ENCODE measurements around the gene MPV17. TPM values are rescaled to one million over a fixed set of nuclear protein-coding genes. Genes with fewer than 3 reads are reported as not detected.

MPV17 gene
- total and polyA plus RNA-seq, 2 donors (not counting 1 experiment from before 2014, with no cell fraction given) = 103 to 137 TPM

DNA sequence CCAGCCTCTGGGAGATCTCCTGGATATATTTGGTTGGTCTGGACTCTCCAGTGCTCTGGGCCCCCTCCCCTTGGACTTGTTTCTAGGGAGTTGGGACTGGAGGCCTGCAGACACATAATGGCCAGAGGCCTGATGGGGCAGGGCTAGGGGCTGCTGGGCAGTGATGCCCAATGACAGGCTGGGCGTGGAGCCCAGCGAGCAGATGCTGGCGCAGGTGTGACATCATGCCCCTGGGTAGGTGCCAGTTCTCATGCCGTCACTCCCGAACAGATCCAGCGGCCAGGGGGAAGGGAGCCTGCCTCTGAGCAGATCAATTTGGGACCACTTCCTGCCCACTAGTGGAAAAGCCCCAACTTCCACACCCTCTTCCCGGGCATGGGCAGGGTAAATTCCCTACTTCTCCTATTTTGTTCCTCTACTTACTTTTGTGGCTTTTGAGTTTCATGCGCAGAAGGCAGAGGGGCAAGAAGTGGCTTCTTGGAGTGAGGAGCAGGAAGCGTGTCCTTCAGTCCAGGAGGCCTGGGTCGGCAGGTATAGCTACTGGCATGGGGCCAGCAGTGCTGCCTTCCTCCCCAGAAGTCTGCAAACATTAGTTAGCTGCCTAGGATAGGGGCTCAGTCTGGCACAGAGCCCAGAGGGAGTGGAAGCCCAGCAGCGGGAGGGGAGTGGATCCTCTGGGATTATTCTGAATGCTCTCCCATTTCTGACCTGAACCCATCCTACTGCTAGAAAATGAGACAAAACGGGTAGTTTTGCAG is 6.1 kb downstream of the MPV17 start:
- Mint-ChIP-seq H3K9me3 (ENCODE audit: insufficient read depth) (no peaks in the 10 kb centered on the region), H3K4me1 (peaks cover 6% of the 10 kb centered on the region), H3K27ac (no peak overlapping the region), H3K27me3 (no peaks in the 10 kb centered on the region), H3K4me3 (no peak overlapping the region)
- no peak overlapping the region for H3K4me3 ChIP-seq (ENCODE audit: control extremely low read depth in 1 of 5, extremely low read depth in 1 of 5, insufficient read depth in 1 of 5, low read depth in 2 of 5, low read length in 4 of 5)
- peaks cover 11% of the 10 kb centered on the region for H4K20me1 ChIP-seq (ENCODE audit: control insufficient read depth, insufficient read depth, low read length, poor library complexity, severe bottlenecking)
- 92% methylated on average over 11 of the region's 12 CpGs for WGBS (ENCODE audit: insufficient coverage)
- no peaks in the 10 kb centered on the region for H3K27me3 ChIP-seq (replicated peaks in 1 of 4; ENCODE audit: control extremely low read depth in 1 of 4, control insufficient read depth in 3 of 4, insufficient read depth in 4 of 4, low read length in 3 of 4)
- intact Hi-C loops (cut with micrococcal nuclease) = no loop called here
- DNase-seq (no peak), ATAC-seq (ENCODE audit: low read depth) (no peak)
- peaks cover under 1 to 6% of the 10 kb centered on the region in 2 donors for H3K4me1 ChIP-seq (ENCODE audit: control insufficient read depth in 2 of 2, insufficient read depth in 2 of 2, low read length in 2 of 2)
- no peak overlapping the region for H2AFZ ChIP-seq (ENCODE audit: insufficient read depth, low read depth, low read length, poor library complexity, severe bottlenecking)
- POLR2A ChIA-PET = no interaction called here
- CTCF ChIA-PET = no interaction called here
- TF ChIP-seq, protein P1, sequence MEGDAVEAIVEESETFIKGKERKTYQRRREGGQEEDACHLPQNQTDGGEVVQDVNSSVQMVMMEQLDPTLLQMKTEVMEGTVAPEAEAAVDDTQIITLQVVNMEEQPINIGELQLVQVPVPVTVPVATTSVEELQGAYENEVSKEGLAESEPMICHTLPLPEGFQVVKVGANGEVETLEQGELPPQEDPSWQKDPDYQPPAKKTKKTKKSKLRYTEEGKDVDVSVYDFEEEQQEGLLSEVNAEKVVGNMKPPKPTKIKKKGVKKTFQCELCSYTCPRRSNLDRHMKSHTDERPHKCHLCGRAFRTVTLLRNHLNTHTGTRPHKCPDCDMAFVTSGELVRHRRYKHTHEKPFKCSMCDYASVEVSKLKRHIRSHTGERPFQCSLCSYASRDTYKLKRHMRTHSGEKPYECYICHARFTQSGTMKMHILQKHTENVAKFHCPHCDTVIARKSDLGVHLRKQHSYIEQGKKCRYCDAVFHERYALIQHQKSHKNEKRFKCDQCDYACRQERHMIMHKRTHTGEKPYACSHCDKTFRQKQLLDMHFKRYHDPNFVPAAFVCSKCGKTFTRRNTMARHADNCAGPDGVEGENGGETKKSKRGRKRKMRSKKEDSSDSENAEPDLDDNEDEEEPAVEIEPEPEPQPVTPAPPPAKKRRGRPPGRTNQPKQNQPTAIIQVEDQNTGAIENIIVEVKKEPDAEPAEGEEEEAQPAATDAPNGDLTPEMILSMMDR (IDR thresholded peaks at IDR 0.05) = no peak
- TF ChIP-seq EZH2 (IDR thresholded peaks at IDR 0.05; ENCODE audit: borderline replicate concordance, insufficient read depth, low read depth, low read length, poor library complexity, severe bottlenecking) = no peak
- H3K36me3 ChIP-seq (replicated peaks in 1 of 2; ENCODE audit: control extremely low read depth in 1 of 2, control insufficient read depth in 1 of 2, extremely low read depth in 1 of 2, insufficient read depth in 2 of 2, low read length in 1 of 2) = peaks cover 3 to 19% of the 10 kb centered on the region in 2 experiments
- no peak overlapping the region for H3K4me2 ChIP-seq (replicated peaks; ENCODE audit: low read depth, low read length, poor library complexity, severe bottlenecking)
- no peak overlapping the region for H3K27ac ChIP-seq (ENCODE audit: low read length in 2 of 2)
- H3K9me3 ChIP-seq (ENCODE audit: control extremely low read depth in 1 of 3, control insufficient read depth in 2 of 3, insufficient read depth in 1 of 3, low read length in 2 of 3) = no peaks in the 10 kb centered on the region
- peaks cover 24% of the 10 kb centered on the region for H3K79me2 ChIP-seq (ENCODE audit: control insufficient read depth, insufficient read depth, low read length)
- H3K9ac ChIP-seq (ENCODE audit: low read length) = no peak overlapping the region

DNA sequence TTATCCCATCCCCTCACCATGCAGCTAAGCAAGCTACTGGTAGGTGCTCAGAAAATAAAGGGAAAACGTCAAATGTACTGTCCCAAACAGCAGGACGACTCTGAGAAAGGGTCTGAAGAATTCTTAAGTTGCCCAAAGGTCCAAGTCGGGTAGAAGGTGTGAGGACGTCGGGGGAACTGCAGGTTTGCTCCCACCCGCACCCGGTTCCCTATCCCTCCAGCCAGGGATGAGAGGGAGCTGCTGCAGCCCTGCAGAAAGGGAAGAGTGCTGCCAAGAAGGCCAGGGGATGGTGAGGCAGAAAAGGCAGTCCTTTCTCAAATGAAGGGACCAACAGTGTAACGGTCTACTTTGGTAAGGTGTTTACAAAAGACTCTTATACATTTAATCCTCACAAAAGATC is 7.8 kb downstream of the MPV17 start:
- Mint-ChIP-seq H3K27me3 (no peaks in the 10 kb centered on the region), H3K27ac (no peak overlapping the region), H3K4me1 (no peaks in the 10 kb centered on the region), H3K4me3 (no peak overlapping the region), H3K9me3 (ENCODE audit: insufficient read depth) (no peaks in the 10 kb centered on the region)
- ChIA-PET POLR2A (no interaction called here), CTCF (interaction anchor here (1.5 to 1.8 kb wide), 2 partner anchors 12 to 35 kb away, joined by 3 to 9 read pairs; no protein-coding TSS in a partner anchor)
- intact Hi-C loops (cut with micrococcal nuclease) = no loop called here
- H3K4me3 ChIP-seq (ENCODE audit: control extremely low read depth in 1 of 5, extremely low read depth in 1 of 5, insufficient read depth in 1 of 5, low read depth in 2 of 5, low read length in 4 of 5) = no peak overlapping the region
- H3K27ac ChIP-seq (ENCODE audit: low read length in 2 of 2) = no peak overlapping the region
- WGBS (ENCODE audit: insufficient coverage) = 97% methylated on average over 7 of the region's 8 CpGs
- peaks cover 4 to 19% of the 10 kb centered on the region in 2 experiments for H3K36me3 ChIP-seq (replicated peaks in 1 of 2; ENCODE audit: control extremely low read depth in 1 of 2, control insufficient read depth in 1 of 2, extremely low read depth in 1 of 2, insufficient read depth in 2 of 2, low read length in 1 of 2)
- H3K4me1 ChIP-seq (ENCODE audit: control insufficient read depth in 2 of 2, insufficient read depth in 2 of 2, low read length in 2 of 2) = no peaks in the 10 kb centered on the region
- DNase-seq (no peak), ATAC-seq (ENCODE audit: low read depth) (no peak)
- H3K9ac ChIP-seq (ENCODE audit: low read length) = no peak overlapping the region
- H3K27me3 ChIP-seq (replicated peaks in 1 of 4; ENCODE audit: control extremely low read depth in 1 of 4, control insufficient read depth in 3 of 4, insufficient read depth in 4 of 4, low read length in 3 of 4) = no peaks in the 10 kb centered on the region
- H3K4me2 ChIP-seq (replicated peaks; ENCODE audit: low read depth, low read length, poor library complexity, severe bottlenecking) = no peak overlapping the region
- H3K79me2 ChIP-seq (ENCODE audit: control insufficient read depth, insufficient read depth, low read length) = peaks cover 9% of the 10 kb centered on the region
- peaks cover 11% of the 10 kb centered on the region for H4K20me1 ChIP-seq (ENCODE audit: control insufficient read depth, insufficient read depth, low read length, poor library complexity, severe bottlenecking)
- H2AFZ ChIP-seq (ENCODE audit: insufficient read depth, low read depth, low read length, poor library complexity, severe bottlenecking) = no peak overlapping the region
- TF ChIP-seq, protein P1 (IDR thresholded peaks at IDR 0.05) = no peak
- no peak for TF ChIP-seq EZH2 (IDR thresholded peaks at IDR 0.05; ENCODE audit: borderline replicate concordance, insufficient read depth, low read depth, low read length, poor library complexity, severe bottlenecking)
- no peaks in the 10 kb centered on the region for H3K9me3 ChIP-seq (ENCODE audit: control extremely low read depth in 1 of 3, control insufficient read depth in 2 of 3, insufficient read depth in 1 of 3, low read length in 2 of 3)

All from B cell (primary cell).